GM12878 (cell line): ENCODE results near the gene CATSPER1. TPM values are rescaled to one million over a fixed set of nuclear protein-coding genes. Genes with fewer than 3 reads are reported as not detected.

ENCODE experiments used
- ATAC-seq: fragments of 200-7000 bp; cut with Tn5 transposase; 3 replicates; pipeline ENCODE4 v1.9.1; 2020; ENCODE audit warnings: mild to moderate bottlenecking, moderate library complexity
- BruUV-seq: library from RNA; stranded (reverse); fragments of 400-500 nt; replicated peaks from 2 replicates; lab custom pipeline; 2021; lab: Mats Ljungman, UMichigan
- CTCF ChIA-PET: fragments of 300-600 bp; sonication (Branson Sonifier 250); formaldehyde crosslinking; extraction: SDS; loops from one replicate; lab custom pipeline; 2021; ENCODE audit warnings: inconsistent platforms; lab: Yijun Ruan, JAX
- POLR2A ChIA-PET: fragments of 350-600 bp; formaldehyde crosslinking; extraction: SDS; loops from one replicate; lab custom pipeline; 2021; ENCODE audit warnings: inconsistent platforms; lab: Charles Lee
- RAD21 ChIA-PET: fragments of 300-600 bp; sonication (Branson Sonifier 250); formaldehyde crosslinking; loops from one replicate; lab custom pipeline; 2023; ENCODE audit warnings: antibody characterized with exemption; ENCODE audit not compliant: unreplicated experiment; lab: Charles Lee
- SMC1A ChIA-PET: fragments of 300-600 bp; sonication (Branson Sonifier 250); formaldehyde crosslinking; loops from one replicate; lab custom pipeline; 2023; ENCODE audit not compliant: unreplicated experiment, uncharacterized antibody; lab: Charles Lee
- DNase-seq: peaks from one replicate; pipeline ENCODE4 v3.0.0-alpha.2; 2011; ENCODE audit warnings: low read depth, low spot score
- FAIRE-seq: peaks from 3 replicates; lab custom pipeline; 2011; peaks lifted over from hg19 to GRCh38; lab: Jason Lieb, UNC
- H2AFZ ChIP-seq: 2 replicates; pipeline ENCODE4 v1.6.0; 2011; ENCODE audit warnings: low read depth, low read length, control low read depth; ENCODE audit not compliant: control insufficient read depth
- H3K27ac ChIP-seq: 2 replicates; pipeline ENCODE4 v1.5.1; 2011; ENCODE audit warnings: control low read depth; ENCODE audit not compliant: control insufficient read depth, insufficient read depth
- H3K27me3 ChIP-seq, 2 experiments: replicated peaks in 1 of 2; 2 replicates each; pipeline versions ENCODE4 v1.6.0 to v1.6.1; 2011; ENCODE audit warnings: low read length in 1 of 2; ENCODE audit not compliant: control insufficient read depth in 2 of 2, insufficient read depth in 2 of 2
- H3K36me3 ChIP-seq, 2 experiments: 2 replicates each; pipeline ENCODE4 v1.5.1; 2011; ENCODE audit warnings: low read length in 1 of 2; ENCODE audit not compliant: control insufficient read depth in 2 of 2, insufficient read depth in 2 of 2
- H3K4me1 ChIP-seq: 2 replicates; pipeline ENCODE4 v1.6.1; 2011; ENCODE audit warnings: mild to moderate bottlenecking, low read length, moderate library complexity, mixed read lengths; ENCODE audit not compliant: control insufficient read depth, insufficient read depth
- H3K4me2 ChIP-seq: 2 replicates; pipeline ENCODE4 v1.6.0; 2011; ENCODE audit warnings: control low read depth; ENCODE audit not compliant: control insufficient read depth, insufficient read depth
- H3K4me3 ChIP-seq: fragments of 200-600 bp; sonication (generic); 2 replicates; pipeline ENCODE4 v1.5.1; 2016
- H3K79me2 ChIP-seq: 2 replicates; pipeline ENCODE4 v1.6.0; 2011; ENCODE audit warnings: low read length; ENCODE audit not compliant: control insufficient read depth, insufficient read depth
- H3K9ac ChIP-seq: 2 replicates; pipeline ENCODE4 v1.8.0; 2011; ENCODE audit warnings: low read length, control low read depth, mixed read lengths; ENCODE audit not compliant: control insufficient read depth, insufficient read depth
- H3K9me3 ChIP-seq: replicated peaks from 3 replicates; pipeline ENCODE4 v1.5.1; 2011; ENCODE audit warnings: mild to moderate bottlenecking, low read length; ENCODE audit not compliant: control insufficient read depth, insufficient read depth
- H4K20me1 ChIP-seq: 2 replicates; pipeline ENCODE4 v1.6.0; 2011; ENCODE audit not compliant: control insufficient read depth, insufficient read depth
- ASH2L ChIP-seq: fragments of 300-600, 200-600 bp; sonication (generic); IDR thresholded peaks from 2 replicates; pipeline ENCODE4 v1.6.1; 2017; ENCODE audit warnings: low read depth, mild to moderate bottlenecking, borderline replicate concordance
- BRCA1 ChIP-seq: IDR thresholded peaks from 2 replicates; pipeline ENCODE4 v1.6.1; 2011; ENCODE audit warnings: low read depth, low read length, improper control_type of control experiment
- CREM ChIP-seq: IDR thresholded peaks from 2 replicates; pipeline ENCODE4 v1.6.1; 2014; ENCODE audit warnings: antibody characterized with exemption, low read depth
- GABPA ChIP-seq: IDR thresholded peaks from 2 replicates; pipeline ENCODE4 v1.6.1; 2014; ENCODE audit warnings: antibody characterized with exemption, low read depth, mild to moderate bottlenecking, inconsistent platforms
- GATAD2B ChIP-seq: fragments of 450-650 bp; conservative IDR thresholded peaks from 2 replicates; pipeline ENCODE4 v1.6.1; 2017; ENCODE audit warnings: low read depth, mild to moderate bottlenecking, moderate library complexity
- LARP7 ChIP-seq: fragments of 450-650 bp; IDR thresholded peaks from 2 replicates; pipeline ENCODE4 v1.6.1; 2017; ENCODE audit warnings: mild to moderate bottlenecking
- MEF2A ChIP-seq: IDR thresholded peaks from 2 replicates; pipeline ENCODE4 v1.6.1; 2011; ENCODE audit warnings: low read depth, mild to moderate bottlenecking, low read length, moderate library complexity; ENCODE audit not compliant: insufficient read depth
- NFIC ChIP-seq: IDR thresholded peaks from 2 replicates; pipeline ENCODE4 v1.6.1; 2012; ENCODE audit warnings: low read depth, mild to moderate bottlenecking, inconsistent platforms, low read length, moderate library complexity
- NRF1 ChIP-seq: conservative IDR thresholded peaks from 2 replicates; pipeline ENCODE4 v1.6.1; 2011; ENCODE audit warnings: mild to moderate bottlenecking, low read depth, low read length, improper control_type of control experiment
- POLR2A ChIP-seq: IDR thresholded peaks from 2 replicates; pipeline ENCODE4 v1.6.1; 2011; ENCODE audit warnings: low read depth, mild to moderate bottlenecking, low read length
- RAD21 ChIP-seq: IDR thresholded peaks from 2 replicates; pipeline ENCODE4 v1.6.1; 2011; ENCODE audit warnings: mild to moderate bottlenecking, low read depth, low read length, moderate library complexity; ENCODE audit not compliant: insufficient read depth
- SREBF2 ChIP-seq: IDR thresholded peaks from 2 replicates; pipeline ENCODE4 v1.6.1; 2012; ENCODE audit warnings: mild to moderate bottlenecking, low read length
- STAT1 ChIP-seq: fragments of 450-650 bp; conservative IDR thresholded peaks from 2 replicates; pipeline ENCODE4 v1.6.1; 2014; ENCODE audit warnings: antibody characterized with exemption, mild to moderate bottlenecking
- SUPT20H ChIP-seq: IDR thresholded peaks from 2 replicates; pipeline ENCODE4 v1.6.1; 2011; ENCODE audit warnings: low read depth, mild to moderate bottlenecking, low read length, moderate library complexity, borderline replicate concordance; ENCODE audit not compliant: control insufficient read depth
- TCF12 ChIP-seq: IDR thresholded peaks from 2 replicates; pipeline ENCODE4 v1.6.1; 2011; ENCODE audit warnings: low read depth, mild to moderate bottlenecking, low read length
- ZZZ3 ChIP-seq: IDR thresholded peaks from 2 replicates; pipeline ENCODE4 v1.6.1; 2011; ENCODE audit warnings: low read depth; ENCODE audit not compliant: control insufficient read depth, insufficient read length
- WGBS: methylation state at CpG from one replicate; pipeline ENCODE4 v1.1.6; 2016; ENCODE audit warnings: low lambda C conversion rate; ENCODE audit not compliant: insufficient replicate concordance, insufficient coverage; ENCODE audit errors: missing lambda C conversion rate; 5-methylcytosine and 5-hydroxymethylcytosine counted together
- in situ Hi-C: fragments of 300-500 bp; cut with MboI; formaldehyde crosslinking; loops from 9 replicates; pipeline ENCODE4 v1.14.3; 2018; ENCODE audit warnings: mixed read lengths
- intact Hi-C: fragments of 100-400 bp; cut with micrococcal nuclease; formaldehyde crosslinking; loops from one replicate; pipeline ENCODE4 v1.14.2; 2022; ENCODE audit not compliant: unreplicated experiment
- polyA plus RNA-seq, 11 experiments: library from polyadenylated mRNA; depleted of rRNA in 4 of 11; unstranded in 6 of 11; stranded (reverse) in 5 of 11; fragments of >200 nt; fragmentation: Nextera tagmentation in 4 of 11; fragmentation: Illumina TruSeq in 1 of 11; extraction: Ambion mirVana in 4 of 11; extraction: Trizol in 1 of 11; gene quantifications; 1 replicate in 1 of 11; 2 replicates in 10 of 11; pipeline versions ENCODE4 v1.2.1 to v1.2.3, GENCODE V29; 2011 to 2016; ENCODE audit warnings: inconsistent platforms in 2 of 11, missing spikeins in 2 of 11, low read depth in 1 of 11
- total RNA-seq, 4 experiments: library from RNA; depleted of rRNA in 3 of 4; stranded (reverse); fragments of >200 nt in 3 of 4; fragmentation: Illumina TruSeq in 1 of 4; extraction: Trizol in 1 of 4; gene quantifications; 2 replicates each; pipeline versions ENCODE4 v1.2.1 to v1.2.3, GENCODE V29; 2013 to 2021
- TF ChIP-seq, protein P1 (sequence below): IDR thresholded peaks from 2 replicates; pipeline ENCODE4 v1.6.1; 2011; ENCODE audit warnings: mild to moderate bottlenecking, low read depth, low read length, moderate library complexity; ENCODE audit not compliant: insufficient replicate concordance
- TF ChIP-seq, protein P2 (sequence below): IDR thresholded peaks from 2 replicates; pipeline ENCODE4 v1.6.1; 2012; ENCODE audit warnings: mild to moderate bottlenecking, low read depth, low read length
- TF ChIP-seq, protein P3 (sequence below): fragments of 150-350 bp; IDR thresholded peaks from 2 replicates; pipeline ENCODE4 v1.6.1; 2016; ENCODE audit warnings: low read depth, low read length

Gene CATSPER1
- total and polyA plus RNA-seq, 10 of the 15 experiments (the other 5 are each of a cell fraction or from before 2014, with no cell fraction given): 0.02 to 0.05 TPM; not detected in 8

DNA sequence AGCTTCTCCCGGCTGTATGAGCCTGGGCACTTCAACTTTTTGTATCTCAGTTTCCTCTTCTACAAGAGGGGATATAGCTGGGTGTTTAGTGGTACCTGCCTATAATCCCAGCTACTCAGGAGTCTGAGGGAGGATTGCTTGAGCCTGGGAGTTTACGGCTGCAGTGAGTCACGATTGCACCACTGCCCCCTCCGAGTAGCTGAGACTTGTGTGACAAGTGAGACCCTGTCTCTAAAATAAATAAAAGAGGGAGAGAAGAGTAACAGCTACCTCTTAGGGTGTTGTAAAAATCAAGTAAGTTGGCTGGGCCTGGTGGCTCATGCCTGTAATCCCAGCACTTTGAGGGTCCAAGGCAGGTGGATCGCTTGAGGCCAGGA is 10.0 kb upstream of the CATSPER1 start:
- in situ Hi-C loops (no loop called here), intact Hi-C loops (no loop called here)
- no TSS peak for BruUV-seq
- Histone ChIP-seq H3K4me3 (no peak overlapping the region), H2AFZ (no peak overlapping the region), H3K4me1 (no peaks in the 10 kb centered on the region), H3K9ac (no peak overlapping the region), H3K4me2 (no peak overlapping the region), H3K36me3 (no peaks in the 10 kb centered on the region), H3K9me3 (no peaks in the 10 kb centered on the region; the same call in 2 of the 3 replicates), H3K27ac (no peak overlapping the region), H3K27me3 (no peaks in the 10 kb centered on the region), H3K79me2 (no peaks in the 10 kb centered on the region), H4K20me1 (no peaks in the 10 kb centered on the region)
- DNase-seq (no peak), ATAC-seq (no peak), FAIRE-seq (no peak)
- ChIA-PET CTCF (interaction anchor here (1.0 to 3.1 kb wide), 3 partner anchors 9 to 14 kb away, joined by 3 to 25 read pairs (median 19); no protein-coding TSS in a partner anchor), SMC1A (interaction anchor here (1.2 to 1.7 kb wide), 2 partner anchors 9 to 27 kb away, joined by 3 to 4 read pairs; no protein-coding TSS in a partner anchor), POLR2A (no interaction called here), RAD21 (interaction anchor here (0.8 kb wide), 1 partner anchor 99 kb away, joined by 3 read pairs; no protein-coding TSS in a partner anchor)
- 69% methylated on average over 5 of the region's 5 CpGs for WGBS
- no peak for TF ChIP-seq STAT1
- TF ChIP-seq POLR2A: no peak
- no peak for TF ChIP-seq SREBF2
- no peak for TF ChIP-seq MEF2A
- TF ChIP-seq ASH2L: no peak
- no peak for TF ChIP-seq SUPT20H
- no peak for TF ChIP-seq BRCA1
- TF ChIP-seq, protein P1, sequence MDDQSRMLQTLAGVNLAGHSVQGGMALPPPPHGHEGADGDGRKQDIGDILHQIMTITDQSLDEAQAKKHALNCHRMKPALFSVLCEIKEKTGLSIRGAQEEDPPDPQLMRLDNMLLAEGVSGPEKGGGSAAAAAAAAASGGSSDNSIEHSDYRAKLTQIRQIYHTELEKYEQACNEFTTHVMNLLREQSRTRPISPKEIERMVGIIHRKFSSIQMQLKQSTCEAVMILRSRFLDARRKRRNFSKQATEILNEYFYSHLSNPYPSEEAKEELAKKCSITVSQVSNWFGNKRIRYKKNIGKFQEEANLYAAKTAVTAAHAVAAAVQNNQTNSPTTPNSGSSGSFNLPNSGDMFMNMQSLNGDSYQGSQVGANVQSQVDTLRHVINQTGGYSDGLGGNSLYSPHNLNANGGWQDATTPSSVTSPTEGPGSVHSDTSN: no peak
- no peak for TF ChIP-seq RAD21
- TF ChIP-seq NRF1: no peak
- TF ChIP-seq, protein P2, sequence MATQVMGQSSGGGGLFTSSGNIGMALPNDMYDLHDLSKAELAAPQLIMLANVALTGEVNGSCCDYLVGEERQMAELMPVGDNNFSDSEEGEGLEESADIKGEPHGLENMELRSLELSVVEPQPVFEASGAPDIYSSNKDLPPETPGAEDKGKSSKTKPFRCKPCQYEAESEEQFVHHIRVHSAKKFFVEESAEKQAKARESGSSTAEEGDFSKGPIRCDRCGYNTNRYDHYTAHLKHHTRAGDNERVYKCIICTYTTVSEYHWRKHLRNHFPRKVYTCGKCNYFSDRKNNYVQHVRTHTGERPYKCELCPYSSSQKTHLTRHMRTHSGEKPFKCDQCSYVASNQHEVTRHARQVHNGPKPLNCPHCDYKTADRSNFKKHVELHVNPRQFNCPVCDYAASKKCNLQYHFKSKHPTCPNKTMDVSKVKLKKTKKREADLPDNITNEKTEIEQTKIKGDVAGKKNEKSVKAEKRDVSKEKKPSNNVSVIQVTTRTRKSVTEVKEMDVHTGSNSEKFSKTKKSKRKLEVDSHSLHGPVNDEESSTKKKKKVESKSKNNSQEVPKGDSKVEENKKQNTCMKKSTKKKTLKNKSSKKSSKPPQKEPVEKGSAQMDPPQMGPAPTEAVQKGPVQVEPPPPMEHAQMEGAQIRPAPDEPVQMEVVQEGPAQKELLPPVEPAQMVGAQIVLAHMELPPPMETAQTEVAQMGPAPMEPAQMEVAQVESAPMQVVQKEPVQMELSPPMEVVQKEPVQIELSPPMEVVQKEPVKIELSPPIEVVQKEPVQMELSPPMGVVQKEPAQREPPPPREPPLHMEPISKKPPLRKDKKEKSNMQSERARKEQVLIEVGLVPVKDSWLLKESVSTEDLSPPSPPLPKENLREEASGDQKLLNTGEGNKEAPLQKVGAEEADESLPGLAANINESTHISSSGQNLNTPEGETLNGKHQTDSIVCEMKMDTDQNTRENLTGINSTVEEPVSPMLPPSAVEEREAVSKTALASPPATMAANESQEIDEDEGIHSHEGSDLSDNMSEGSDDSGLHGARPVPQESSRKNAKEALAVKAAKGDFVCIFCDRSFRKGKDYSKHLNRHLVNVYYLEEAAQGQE: no peak
- no peak for TF ChIP-seq TCF12
- TF ChIP-seq LARP7: no peak
- no peak for TF ChIP-seq CREM
- TF ChIP-seq, protein P3, sequence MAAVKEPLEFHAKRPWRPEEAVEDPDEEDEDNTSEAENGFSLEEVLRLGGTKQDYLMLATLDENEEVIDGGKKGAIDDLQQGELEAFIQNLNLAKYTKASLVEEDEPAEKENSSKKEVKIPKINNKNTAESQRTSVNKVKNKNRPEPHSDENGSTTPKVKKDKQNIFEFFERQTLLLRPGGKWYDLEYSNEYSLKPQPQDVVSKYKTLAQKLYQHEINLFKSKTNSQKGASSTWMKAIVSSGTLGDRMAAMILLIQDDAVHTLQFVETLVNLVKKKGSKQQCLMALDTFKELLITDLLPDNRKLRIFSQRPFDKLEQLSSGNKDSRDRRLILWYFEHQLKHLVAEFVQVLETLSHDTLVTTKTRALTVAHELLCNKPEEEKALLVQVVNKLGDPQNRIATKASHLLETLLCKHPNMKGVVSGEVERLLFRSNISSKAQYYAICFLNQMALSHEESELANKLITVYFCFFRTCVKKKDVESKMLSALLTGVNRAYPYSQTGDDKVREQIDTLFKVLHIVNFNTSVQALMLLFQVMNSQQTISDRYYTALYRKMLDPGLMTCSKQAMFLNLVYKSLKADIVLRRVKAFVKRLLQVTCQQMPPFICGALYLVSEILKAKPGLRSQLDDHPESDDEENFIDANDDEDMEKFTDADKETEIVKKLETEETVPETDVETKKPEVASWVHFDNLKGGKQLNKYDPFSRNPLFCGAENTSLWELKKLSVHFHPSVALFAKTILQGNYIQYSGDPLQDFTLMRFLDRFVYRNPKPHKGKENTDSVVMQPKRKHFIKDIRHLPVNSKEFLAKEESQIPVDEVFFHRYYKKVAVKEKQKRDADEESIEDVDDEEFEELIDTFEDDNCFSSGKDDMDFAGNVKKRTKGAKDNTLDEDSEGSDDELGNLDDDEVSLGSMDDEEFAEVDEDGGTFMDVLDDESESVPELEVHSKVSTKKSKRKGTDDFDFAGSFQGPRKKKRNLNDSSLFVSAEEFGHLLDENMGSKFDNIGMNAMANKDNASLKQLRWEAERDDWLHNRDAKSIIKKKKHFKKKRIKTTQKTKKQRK: no peak
- no peak for TF ChIP-seq NFIC
- TF ChIP-seq ZZZ3: no peak
- TF ChIP-seq GABPA: no peak
- TF ChIP-seq GATAD2B: no peak
